Activated CD8-positive, alpha-beta T cell treated with anti-CD3 and anti-CD28 coated beads for 36 hours (primary cell): Measurements from ENCODE around the gene ERFL. TPM values are rescaled to one million over a fixed set of nuclear protein-coding genes. Genes with fewer than 3 reads are reported as not detected.
A peak's percentile ranks its signal among the peaks of the same experiment; 100 is the strongest.

Experiments used
- ATAC-seq: fragments of 200-7000 bp; cut with Tn5 transposase; one replicate; pipeline ENCODE4 v1.10.0; 2021; ENCODE audit warnings: mild to moderate bottlenecking, moderate library complexity
- CTCF ChIA-PET: fragments of 350-600 bp; sonication (Branson Sonifier 250); formaldehyde crosslinking; loops from one replicate; lab custom pipeline; 2021; ENCODE audit warnings: antibody characterized with exemption; lab: Charles Lee
- POLR2A ChIA-PET: fragments of 350-600 bp; sonication (Branson Sonifier 250); formaldehyde crosslinking; loops from one replicate; lab custom pipeline; 2021; ENCODE audit warnings: antibody characterized with exemption; lab: Charles Lee
- DNase-seq: peaks from one replicate; pipeline ENCODE4 v3.0.0-alpha.2; 2020
- H3K27ac Mint-ChIP-seq: one replicate; pipeline ENCODE4 v1.8.0; 2021; ENCODE audit warnings: mild to moderate bottlenecking, mixed read lengths
- H3K27me3 Mint-ChIP-seq: one replicate; pipeline ENCODE4 v1.8.0; 2021; ENCODE audit warnings: mixed read lengths
- H3K36me3 Mint-ChIP-seq: one replicate; pipeline ENCODE4 v1.8.0; 2021; ENCODE audit warnings: low read depth, mixed read lengths
- H3K4me1 Mint-ChIP-seq: one replicate; pipeline ENCODE4 v1.8.0; 2021; ENCODE audit warnings: low read depth, mixed read lengths
- H3K4me3 Mint-ChIP-seq: one replicate; pipeline ENCODE4 v1.8.0; 2021; ENCODE audit warnings: mild to moderate bottlenecking, moderate library complexity, mixed read lengths
- H3K9me3 Mint-ChIP-seq: one replicate; pipeline ENCODE4 v1.8.0; 2021; ENCODE audit warnings: mixed read lengths
- CTCF ChIP-seq: fragments of 200-600 bp; IDR thresholded peaks from one replicate; pipeline ENCODE4 v1.8.0; 2022; ENCODE audit warnings: antibody characterized with exemption, mild to moderate bottlenecking
- intact Hi-C: fragments of 100-400 bp; cut with micrococcal nuclease; formaldehyde crosslinking; loops from one replicate; pipeline ENCODE4 v1.10.0; 2022
- total RNA-seq, 2 experiments: library from RNA; stranded (reverse); gene quantifications; one replicate each; pipeline ENCODE4 v1.2.3, GENCODE V29; 2021

ERFL gene
- total RNA-seq, result 1 to 10 TPM; 1.5 to 1.6 TPM

- ATAC-seq, result peak; percentile 41
- peak within 1 kb of the TSS; percentile 72 for H3K27ac Mint-ChIP-seq
- CTCF ChIA-PET, result interaction anchor here (0.9 to 1.7 kb wide), 5 partner anchors 18 to 36 kb away, joined by 3 to 5 read pairs (median 4); partner anchors contain the start of gene RABAC1
- no peak for TF ChIP-seq CTCF
- H3K36me3 Mint-ChIP-seq, result no peaks in the 10 kb centered on the region
- H3K4me3 Mint-ChIP-seq, result peak within 1 kb of the TSS; percentile 75
- POLR2A ChIA-PET, result interaction anchor here (0.9 to 2.7 kb wide), 8 partner anchors 14 to 68 kb away, joined by 3 to 10 read pairs (median 3); partner anchors contain the start of gene RPS19
- intact Hi-C loops, result no loop called here
- DNase-seq, result peak; percentile 47
- H3K9me3 Mint-ChIP-seq, result no peaks in the 10 kb centered on the region
- H3K4me1 Mint-ChIP-seq, result peaks cover 25% of the 10 kb centered on the region
- H3K27me3 Mint-ChIP-seq, result peaks cover 9% of the 10 kb centered on the region
Observed at GRCh38 chr19:41928221-41928683, at the start of gene ERFL. TSS of gene ERFL (minus strand) at chr19:41928449. CDS start at chr19:41912919, 15,530 bp downstream.

GRCh38 chr19:41977916-41978315, 49.7 kb upstream of the ERFL start:
- CTCF ChIA-PET, result no interaction called here
- Mint-ChIP-seq H3K27me3 (no peaks in the 10 kb centered on the region), H3K4me3 (no peak overlapping the region), H3K9me3 (no peaks in the 10 kb centered on the region), H3K4me1 (no peaks in the 10 kb centered on the region), H3K36me3 (peaks cover 4% of the 10 kb centered on the region), H3K27ac (no peak overlapping the region)
- ATAC-seq (no peak), DNase-seq (no peak)
- TF ChIP-seq CTCF, result no peak
- intact Hi-C loops, result no loop called here
- POLR2A ChIA-PET, result no interaction called here

- CTCF ChIA-PET, result no interaction called here
- Mint-ChIP-seq H3K4me3 (no peak overlapping the region), H3K9me3 (no peaks in the 10 kb centered on the region), H3K27ac (no peak overlapping the region), H3K36me3 (peaks cover 3% of the 10 kb centered on the region), H3K4me1 (no peaks in the 10 kb centered on the region), H3K27me3 (no peaks in the 10 kb centered on the region)
- POLR2A ChIA-PET, result no interaction called here
- intact Hi-C loops, result no loop called here
- no peak for TF ChIP-seq CTCF
- DNase-seq (no peak), ATAC-seq (no peak)
Observed at GRCh38 chr19:41974652-41975051, 46.4 kb upstream of the ERFL start.

GRCh38 chr19:41971363-41971762, 43.1 kb upstream of the ERFL start:
- intact Hi-C loops, result no loop called here
- DNase-seq, result no peak
- no peak for ATAC-seq
- Mint-ChIP-seq H3K27me3 (no peaks in the 10 kb centered on the region), H3K36me3 (peaks cover 1% of the 10 kb centered on the region), H3K4me3 (no peak overlapping the region), H3K9me3 (no peaks in the 10 kb centered on the region), H3K4me1 (no peaks in the 10 kb centered on the region), H3K27ac (no peak overlapping the region)
- ChIA-PET POLR2A (no interaction called here), CTCF (interaction anchor here (1.4 kb wide), 1 partner anchor 64 kb away, joined by 3 read pairs; no protein-coding TSS in a partner anchor)
- TF ChIP-seq CTCF, result no peak

- no peak for DNase-seq
- ATAC-seq, result no peak
- intact Hi-C loops, result no loop called here
- TF ChIP-seq CTCF, result no peak
- H3K9me3 Mint-ChIP-seq, result no peaks in the 10 kb centered on the region
- no peak overlapping the region for H3K27ac Mint-ChIP-seq
- CTCF ChIA-PET, result no interaction called here
- peaks cover 1% of the 10 kb centered on the region for H3K36me3 Mint-ChIP-seq
- peaks cover 3% of the 10 kb centered on the region for H3K4me1 Mint-ChIP-seq
- H3K4me3 Mint-ChIP-seq, result no peak overlapping the region
- POLR2A ChIA-PET, result no interaction called here
- no peaks in the 10 kb centered on the region for H3K27me3 Mint-ChIP-seq
Observed at GRCh38 chr19:41969772-41970458, 41.7 kb upstream of the ERFL start.
